Kidney (tissue), 14 donors: Measurements from ENCODE around the gene EVI5. TPM values are rescaled to one million over a fixed set of nuclear protein-coding genes. Genes with fewer than 3 reads are reported as not detected.
A peak's percentile ranks its signal among the peaks of the same experiment; 100 is the strongest.
"Not testable (repeated sequence)": the region's sequence is repeated elsewhere in the genome, so short reads cannot be mapped to it uniquely, and the experiment has no call there.

Experiments used
- DNase-seq, 5 donors: peaks; one replicate each; pipeline ENCODE4 v3.0.0-alpha.2; 2013 to 2020
- FAIRE-seq: peaks from 2 replicates; lab custom pipeline; 2012; peaks lifted over from hg19 to GRCh38; lab: Jason Lieb, UNC
- H3K27ac ChIP-seq, 2 donors: one replicate each; pipeline ENCODE4 v1.7.0; 2013; ENCODE audit warnings: low read depth in 2 of 2, low read length in 2 of 2, inconsistent platforms in 1 of 2
- H3K27me3 ChIP-seq: one replicate; pipeline ENCODE4 v1.7.1; 2013; ENCODE audit warnings: low read length, inconsistent platforms; ENCODE audit not compliant: control insufficient read depth, insufficient read depth
- H3K36me3 ChIP-seq, 3 donors: one replicate each; pipeline versions ENCODE4 v1.7.0 to v1.7.1; 2013; ENCODE audit warnings: low read length in 3 of 3, control low read depth in 1 of 3, inconsistent platforms in 1 of 3; ENCODE audit not compliant: insufficient read depth in 3 of 3, control insufficient read depth in 2 of 3
- H3K4me1 ChIP-seq, 3 donors: one replicate each; pipeline versions ENCODE4 v1.7.0 to v1.7.1; 2013; ENCODE audit warnings: low read length in 3 of 3, inconsistent platforms in 1 of 3, low read depth in 1 of 3; ENCODE audit not compliant: control insufficient read depth in 2 of 3, insufficient read depth in 2 of 3
- H3K4me3 ChIP-seq, 3 donors: one replicate each; pipeline versions ENCODE4 v1.7.0 to v1.8.1; 2013; ENCODE audit warnings: low read length in 3 of 3, control low read depth in 1 of 3, inconsistent platforms in 1 of 3
- H3K9ac ChIP-seq, 3 donors: one replicate each; pipeline versions ENCODE4 v1.7.0 to v1.7.1; 2013; ENCODE audit warnings: low read length in 3 of 3, control low read depth in 1 of 3, inconsistent platforms in 1 of 3
- H3K9me3 ChIP-seq, 3 donors: one replicate each; pipeline versions ENCODE4 v1.7.0 to v1.7.1; 2013; ENCODE audit warnings: low read length in 3 of 3, control low read depth in 1 of 3, inconsistent platforms in 1 of 3; ENCODE audit not compliant: control insufficient read depth in 2 of 3, insufficient read depth in 1 of 3
- intact Hi-C: fragments of 100-400 bp; cut with DNase I; formaldehyde crosslinking; loops from one replicate; pipeline ENCODE4 v1.11.1; 2022
- polyA plus RNA-seq: library from polyadenylated mRNA; stranded (reverse); fragments of 350-450 nt; fragmentation: Illumina TruSeq; extraction: RNeasy Lipid Tissue Mini Kit (QIAGEN cat#74804); gene quantifications from one replicate; pipeline ENCODE4 v1.2.3, GENCODE V29; 2014; ENCODE audit warnings: low read depth, low replicate concordance; ENCODE audit not compliant: insufficient read depth
- total RNA-seq: library from RNA; stranded (reverse); fragmentation: NEBNext Ultra II Directional; extraction: Animal tissue kit (Norgen Biotek cat#: 25700); gene quantifications from one replicate; pipeline ENCODE4 v1.2.1, GENCODE V29; 2021
- TF ChIP-seq, protein P1 (sequence below): IDR thresholded peaks from 3 replicates; pipeline ENCODE4 v1.5.1; 2012; ENCODE audit warnings: mild to moderate bottlenecking, moderate library complexity, borderline replicate concordance; ENCODE audit not compliant: insufficient read depth; ENCODE audit errors: extremely low read depth
- donor health status: control.
- donor health status: control.
- donor health status: control.
- donor health status: control.
- donor health status: control.
- donor health status: DM: yes; HTN: yes; CAD: no.
- donor health status: Normal renal cell carcinoma (clear cell type).

EVI5 gene
- total and polyA plus RNA-seq, 2 donors from 2014 or later = 3.6 to 36.5 TPM

DNA sequence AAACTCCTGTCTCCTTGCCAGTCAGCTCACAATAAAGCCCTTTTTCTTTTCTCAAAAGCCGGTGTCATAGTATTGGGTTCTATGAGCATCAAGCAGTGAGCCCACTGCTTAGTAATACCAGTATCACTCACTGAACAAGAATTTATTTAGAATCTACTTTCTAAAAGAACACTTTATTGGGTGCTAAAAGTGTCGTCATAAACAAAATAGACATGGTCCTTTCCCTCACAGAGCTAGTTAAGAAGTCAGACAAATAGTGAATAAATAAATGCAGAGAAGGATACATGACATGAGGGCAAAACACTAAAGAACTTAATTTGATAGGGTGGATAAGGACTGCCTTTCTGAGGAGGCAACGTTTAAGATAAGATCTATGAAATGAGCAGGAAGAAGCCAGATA is 32.2 kb downstream of the EVI5 start:
- FAIRE-seq (no peak), DNase-seq (peak in 1 of 5 donors; percentile 12)
- Histone ChIP-seq H3K36me3 (no peaks in the 10 kb centered on the region), H3K4me1 (no peaks in the 10 kb centered on the region), H3K27ac (no peak overlapping the region), H3K9me3 (peaks cover 0 to 4% (median 0%) of the 10 kb centered on the region in 3 donors), H3K4me3 (no peak overlapping the region), H3K27me3 (no peaks in the 10 kb centered on the region), H3K9ac (no peak overlapping the region)
- intact Hi-C loops = no loop called here
- TF ChIP-seq, protein P1, sequence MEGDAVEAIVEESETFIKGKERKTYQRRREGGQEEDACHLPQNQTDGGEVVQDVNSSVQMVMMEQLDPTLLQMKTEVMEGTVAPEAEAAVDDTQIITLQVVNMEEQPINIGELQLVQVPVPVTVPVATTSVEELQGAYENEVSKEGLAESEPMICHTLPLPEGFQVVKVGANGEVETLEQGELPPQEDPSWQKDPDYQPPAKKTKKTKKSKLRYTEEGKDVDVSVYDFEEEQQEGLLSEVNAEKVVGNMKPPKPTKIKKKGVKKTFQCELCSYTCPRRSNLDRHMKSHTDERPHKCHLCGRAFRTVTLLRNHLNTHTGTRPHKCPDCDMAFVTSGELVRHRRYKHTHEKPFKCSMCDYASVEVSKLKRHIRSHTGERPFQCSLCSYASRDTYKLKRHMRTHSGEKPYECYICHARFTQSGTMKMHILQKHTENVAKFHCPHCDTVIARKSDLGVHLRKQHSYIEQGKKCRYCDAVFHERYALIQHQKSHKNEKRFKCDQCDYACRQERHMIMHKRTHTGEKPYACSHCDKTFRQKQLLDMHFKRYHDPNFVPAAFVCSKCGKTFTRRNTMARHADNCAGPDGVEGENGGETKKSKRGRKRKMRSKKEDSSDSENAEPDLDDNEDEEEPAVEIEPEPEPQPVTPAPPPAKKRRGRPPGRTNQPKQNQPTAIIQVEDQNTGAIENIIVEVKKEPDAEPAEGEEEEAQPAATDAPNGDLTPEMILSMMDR = no peak

DNA sequence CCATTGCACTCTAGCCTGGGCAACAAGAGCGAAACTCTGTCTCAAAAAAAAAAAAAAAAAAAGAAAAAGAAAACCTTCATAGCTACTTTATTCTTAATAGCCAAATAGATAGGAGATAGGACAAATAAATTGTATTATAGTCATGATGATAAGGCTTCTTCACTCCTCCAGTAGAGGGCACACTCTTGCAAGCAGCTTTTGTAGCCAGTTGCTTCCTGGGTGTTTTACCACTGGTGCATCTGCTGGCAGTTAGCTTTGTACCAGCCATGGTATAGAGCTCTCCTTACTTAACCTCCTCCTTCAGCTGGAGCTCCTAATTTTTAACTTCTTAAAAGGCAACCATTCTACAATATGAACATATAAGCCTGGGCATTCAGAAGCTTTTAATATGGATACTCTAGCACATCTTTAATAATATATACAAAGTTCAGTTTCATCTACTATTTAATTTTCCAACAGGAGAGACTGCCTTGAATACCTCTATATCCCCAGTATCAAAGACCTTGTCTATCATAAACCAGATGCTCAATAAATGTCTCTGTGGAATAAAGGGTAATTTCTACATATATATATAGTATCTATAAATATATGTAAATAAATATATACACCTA is 35.8 kb downstream of the EVI5 start:
- no peak overlapping the region for H3K4me3 ChIP-seq
- H3K9me3 ChIP-seq = no peaks in the 10 kb centered on the region
- H3K9ac ChIP-seq = no peak overlapping the region
- FAIRE-seq (no peak), DNase-seq (peak in 1 of 5 donors; percentile 22)
- no peaks in the 10 kb centered on the region for H3K4me1 ChIP-seq
- H3K36me3 ChIP-seq = no peaks in the 10 kb centered on the region
- TF ChIP-seq, protein P1 = peak; percentile 45
- H3K27ac ChIP-seq = no peak overlapping the region
- H3K27me3 ChIP-seq = no peaks in the 10 kb centered on the region
- intact Hi-C loops = no loop called here

DNA sequence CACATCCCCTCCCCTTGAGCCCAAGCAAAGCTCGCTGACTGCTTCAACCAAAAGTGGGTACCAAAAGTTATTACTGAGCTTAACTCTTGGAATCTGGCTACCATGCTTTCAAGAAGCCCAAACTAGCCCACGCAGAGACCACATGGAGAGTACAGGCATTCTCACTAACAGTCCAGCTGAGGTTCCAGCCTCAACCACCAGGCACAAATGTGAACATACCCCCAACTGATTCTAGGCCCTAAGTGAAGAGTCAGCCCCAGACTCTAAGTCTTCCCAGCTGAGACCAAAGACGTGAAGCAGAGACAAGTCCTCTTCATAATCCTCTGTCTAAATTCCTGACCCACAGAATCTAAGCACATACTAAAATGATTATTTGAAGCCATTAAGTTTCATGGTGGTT is 36.8 kb downstream of the EVI5 start:
- no peaks in the 10 kb centered on the region for H3K4me1 ChIP-seq
- intact Hi-C loops = no loop called here
- TF ChIP-seq, protein P1 = no peak
- FAIRE-seq (no peak), DNase-seq (no peak)
- no peaks in the 10 kb centered on the region for H3K36me3 ChIP-seq
- H3K9ac ChIP-seq = no peak overlapping the region
- no peak overlapping the region for H3K4me3 ChIP-seq
- H3K9me3 ChIP-seq = no peaks in the 10 kb centered on the region
- no peak overlapping the region for H3K27ac ChIP-seq
- no peaks in the 10 kb centered on the region for H3K27me3 ChIP-seq

DNA sequence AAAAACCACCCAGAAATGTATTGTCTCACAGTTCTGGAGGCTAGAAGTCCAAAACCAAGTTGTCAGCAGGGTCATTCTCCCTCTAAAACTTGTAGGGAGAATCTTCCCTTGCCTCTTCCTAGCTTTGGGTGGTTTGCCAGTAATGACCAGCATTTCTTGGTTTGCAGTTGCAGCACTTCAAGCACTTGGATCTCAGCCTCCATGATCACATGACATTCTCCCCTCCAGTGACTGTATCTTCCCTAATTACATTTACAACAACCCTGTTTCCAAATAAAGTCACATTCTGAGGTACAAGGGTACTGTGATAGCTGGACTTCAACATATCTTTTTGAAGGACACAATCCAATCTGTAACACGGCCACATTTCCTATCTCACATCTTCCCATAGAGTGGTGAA is 37.2 kb downstream of the EVI5 start:
- TF ChIP-seq, protein P1 = no peak
- H3K4me1 ChIP-seq = no peaks in the 10 kb centered on the region
- H3K9ac ChIP-seq = no peak overlapping the region
- no peak overlapping the region for H3K27ac ChIP-seq
- H3K27me3 ChIP-seq = no peaks in the 10 kb centered on the region
- H3K9me3 ChIP-seq = no peaks in the 10 kb centered on the region
- no peak overlapping the region for H3K4me3 ChIP-seq
- no peaks in the 10 kb centered on the region for H3K36me3 ChIP-seq
- no peak for DNase-seq
- intact Hi-C loops = no loop called here
- FAIRE-seq = no peak

DNA sequence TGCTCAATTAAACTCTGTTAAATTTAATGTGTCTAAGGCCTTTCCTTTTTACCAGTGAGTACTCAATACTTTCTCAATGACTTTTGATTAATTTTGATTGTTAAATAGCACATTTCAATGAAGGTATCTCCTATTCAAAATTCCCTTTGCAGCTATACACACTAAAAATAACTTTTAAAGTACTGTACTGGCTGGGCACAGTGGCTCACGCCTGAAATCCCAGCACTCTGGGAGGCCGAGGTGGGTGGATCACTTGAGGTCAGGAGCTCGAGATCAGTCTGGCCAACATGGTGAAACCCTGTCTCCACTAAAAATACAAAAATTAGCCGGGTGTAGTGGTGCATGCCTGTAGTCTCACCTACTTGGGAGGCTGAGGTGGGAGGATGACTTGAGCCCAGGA is 38.7 kb downstream of the EVI5 start:
- H3K27me3 ChIP-seq, H3K36me3 ChIP-seq, FAIRE-seq, H3K27ac ChIP-seq, H3K4me1 ChIP-seq, DNase-seq, H3K4me3 ChIP-seq, intact Hi-C loops, H3K9me3 ChIP-seq, H3K9ac ChIP-seq: not testable (repeated sequence)
